HEK293T (cell line): Measurements from ENCODE around the gene F2.

Source experiments
- FOXA1 ChIP-seq: fragments of 450-650 bp; IDR thresholded peaks from 2 replicates; pipeline ENCODE4 v1.6.1; 2016; ENCODE audit warnings: mild to moderate bottlenecking
- FOXK2 ChIP-seq: fragments of 450-650 bp; IDR thresholded peaks from 2 replicates; pipeline ENCODE4 v1.6.1; 2016; ENCODE audit warnings: mild to moderate bottlenecking
- HDGF ChIP-seq: fragments of 450-650 bp; IDR thresholded peaks from 2 replicates; pipeline ENCODE4 v1.6.1; 2017; ENCODE audit warnings: antibody characterized with exemption, borderline replicate concordance

DNA sequence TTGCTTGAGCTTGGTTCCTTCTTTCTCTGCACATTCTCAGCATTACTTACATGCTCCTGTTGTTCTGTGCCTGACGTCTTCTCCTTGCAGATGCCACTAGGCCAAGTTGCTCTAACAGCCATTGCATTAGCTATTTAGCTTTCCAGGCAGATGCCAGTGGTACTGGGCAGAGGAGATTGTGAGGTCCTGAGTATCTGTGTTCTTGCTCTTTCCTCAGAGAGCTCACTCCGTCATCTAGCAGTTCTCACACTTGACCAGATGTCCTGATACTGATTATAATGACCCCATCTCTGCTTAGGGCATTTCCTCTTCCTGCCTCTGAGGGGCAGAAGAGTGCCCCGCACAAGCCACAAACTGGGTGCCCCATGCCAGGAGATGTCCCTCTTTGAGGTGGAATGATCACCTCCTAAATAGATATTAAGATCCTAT, 49.3 kb upstream of the F2 start:
- no peak for TF ChIP-seq FOXK2
- no peak for TF ChIP-seq FOXA1
- TF ChIP-seq HDGF, result no peak
